Astrocyte (in vitro differentiated cells and primary cell): ENCODE data around the gene SLC39A7. TPM values are rescaled to one million over a fixed set of nuclear protein-coding genes. Genes with fewer than 3 reads are reported as not detected.

Experiments used
- DNase-seq: peaks from one replicate; pipeline ENCODE4 v3.0.0-alpha.2; 2010; ENCODE audit warnings: low read depth
- FAIRE-seq: peaks from 2 replicates; lab custom pipeline; 2011; peaks lifted over from hg19 to GRCh38; lab: Jason Lieb, UNC
- H2AFZ ChIP-seq: 2 replicates; pipeline ENCODE4 v1.6.0; 2012; ENCODE audit warnings: low read depth, low read length, inconsistent platforms
- H3K27ac ChIP-seq: 2 replicates; pipeline ENCODE4 v1.5.1; 2011; ENCODE audit warnings: low read depth, low read length, inconsistent platforms
- H3K27me3 ChIP-seq: 2 replicates; pipeline ENCODE4 v1.6.0; 2011; ENCODE audit warnings: low read length, inconsistent platforms; ENCODE audit not compliant: insufficient read depth
- H3K36me3 ChIP-seq: 2 replicates; pipeline ENCODE4 v1.5.1; 2011; ENCODE audit warnings: low read length, inconsistent platforms; ENCODE audit not compliant: insufficient read depth
- H3K4me1 ChIP-seq: 2 replicates; pipeline ENCODE4 v1.5.1; 2011; ENCODE audit warnings: low read length, inconsistent platforms; ENCODE audit not compliant: insufficient read depth
- H3K4me2 ChIP-seq: 2 replicates; pipeline ENCODE4 v1.6.0; 2012; ENCODE audit warnings: low read length, inconsistent platforms
- H3K4me3 ChIP-seq: 2 replicates; pipeline ENCODE4 v1.5.1; 2011; ENCODE audit warnings: low read depth, mild to moderate bottlenecking, low read length, inconsistent platforms; ENCODE audit not compliant: insufficient read depth
- H3K79me2 ChIP-seq: 2 replicates; pipeline ENCODE4 v1.6.0; 2012; ENCODE audit warnings: mild to moderate bottlenecking, low read length, inconsistent platforms; ENCODE audit not compliant: insufficient read depth
- H3K9ac ChIP-seq: 2 replicates; pipeline ENCODE4 v1.6.0; 2012; ENCODE audit warnings: mild to moderate bottlenecking, low read length, inconsistent platforms
- H3K9me3 ChIP-seq: 2 replicates; pipeline ENCODE4 v1.5.1; 2012; ENCODE audit warnings: low read depth, mild to moderate bottlenecking, low read length, inconsistent platforms; ENCODE audit not compliant: insufficient read depth
- H4K20me1 ChIP-seq: 2 replicates; pipeline ENCODE4 v1.6.0; 2012; ENCODE audit warnings: low read length, inconsistent platforms; ENCODE audit not compliant: insufficient read depth
- H3K27ac Mint-ChIP-seq: one replicate; pipeline ENCODE4 v1.8.0; 2021; ENCODE audit warnings: mild to moderate bottlenecking, mixed read lengths; ENCODE audit not compliant: unreplicated experiment
- H3K27me3 Mint-ChIP-seq: one replicate; pipeline ENCODE4 v1.8.0; 2021; ENCODE audit warnings: low read depth, mixed read lengths; ENCODE audit not compliant: unreplicated experiment
- H3K36me3 Mint-ChIP-seq: one replicate; pipeline ENCODE4 v1.8.0; 2021; ENCODE audit warnings: low read depth, mixed read lengths; ENCODE audit not compliant: unreplicated experiment
- H3K4me1 Mint-ChIP-seq: one replicate; pipeline ENCODE4 v1.8.0; 2021; ENCODE audit warnings: low read depth, mixed read lengths; ENCODE audit not compliant: unreplicated experiment
- H3K4me3 Mint-ChIP-seq: one replicate; pipeline ENCODE4 v1.8.0; 2021; ENCODE audit warnings: mild to moderate bottlenecking, moderate library complexity, mixed read lengths; ENCODE audit not compliant: unreplicated experiment
- H3K9me3 Mint-ChIP-seq: one replicate; pipeline ENCODE4 v1.8.0; 2021; ENCODE audit warnings: mild to moderate bottlenecking, mixed read lengths; ENCODE audit not compliant: unreplicated experiment
- EZH2 ChIP-seq: IDR thresholded peaks from 2 replicates; pipeline ENCODE4 v1.6.1; 2012; ENCODE audit warnings: mild to moderate bottlenecking, low read length, inconsistent platforms; ENCODE audit not compliant: insufficient read depth
- total RNA-seq: library from RNA; stranded (reverse); gene quantifications from 2 replicates; pipeline ENCODE4 v1.2.1, GENCODE V29; 2021
- TF ChIP-seq, protein P1 (sequence below): IDR thresholded peaks from 2 replicates; pipeline ENCODE4 v1.5.1; 2011; ENCODE audit warnings: low read depth, mild to moderate bottlenecking, inconsistent platforms, low read length, moderate library complexity; ENCODE audit not compliant: insufficient read depth

The SLC39A7 gene
- total RNA-seq, 1 donor from 2014 or later = 150 TPM

DNA sequence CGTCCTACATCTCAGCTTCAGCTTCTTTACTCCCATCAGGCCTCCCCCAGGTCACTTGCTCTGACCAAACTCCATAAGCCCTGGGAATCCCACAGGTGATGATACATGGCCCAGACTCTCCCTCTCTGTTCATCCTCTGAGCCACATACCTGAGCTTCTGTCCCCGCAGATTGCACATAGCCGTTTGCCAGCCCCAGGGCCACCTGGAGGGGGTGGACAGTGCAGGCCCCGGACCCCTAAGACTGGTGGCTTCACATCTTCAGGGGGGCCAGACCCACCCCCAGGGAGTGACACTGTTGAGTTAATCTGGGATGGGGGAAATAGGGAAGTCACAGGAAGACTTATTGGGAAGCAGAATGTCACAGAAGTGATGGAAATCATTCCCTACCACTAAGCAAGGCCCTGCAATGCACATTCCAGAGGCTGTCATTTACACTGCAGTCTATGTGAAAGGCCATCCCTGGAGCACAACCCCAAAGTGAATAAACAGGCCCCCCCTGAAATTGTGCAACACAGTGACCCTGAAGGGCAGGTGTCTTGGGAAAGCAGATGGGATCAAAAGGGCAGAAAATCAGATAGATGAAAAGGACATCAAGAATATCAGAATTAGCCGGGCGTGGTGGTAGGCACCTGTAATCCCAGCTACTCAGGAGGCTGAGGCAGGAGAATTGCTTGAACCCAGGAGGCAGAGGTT is 2.4 kb upstream of the SLC39A7 start:
- peak overlapping the region; percentile 91 for H3K4me3 Mint-ChIP-seq
- Histone ChIP-seq H3K27ac (no peak overlapping the region), H3K4me2 (peak overlapping the region; percentile 96), H3K27me3 (no peaks in the 10 kb centered on the region), H3K9ac (peak overlapping the region; percentile 13), H3K9me3 (no peaks in the 10 kb centered on the region), H3K79me2 (peaks cover 61% of the 10 kb centered on the region), H4K20me1 (peaks cover 82% of the 10 kb centered on the region), H3K4me1 (peaks cover 23% of the 10 kb centered on the region), H2AFZ (no peak overlapping the region), H3K36me3 (peaks cover 48% of the 10 kb centered on the region), H3K4me3 (no peak overlapping the region)
- H3K36me3 Mint-ChIP-seq = peaks cover 40% of the 10 kb centered on the region
- no peak for DNase-seq
- no peak for TF ChIP-seq EZH2
- TF ChIP-seq, protein P1, sequence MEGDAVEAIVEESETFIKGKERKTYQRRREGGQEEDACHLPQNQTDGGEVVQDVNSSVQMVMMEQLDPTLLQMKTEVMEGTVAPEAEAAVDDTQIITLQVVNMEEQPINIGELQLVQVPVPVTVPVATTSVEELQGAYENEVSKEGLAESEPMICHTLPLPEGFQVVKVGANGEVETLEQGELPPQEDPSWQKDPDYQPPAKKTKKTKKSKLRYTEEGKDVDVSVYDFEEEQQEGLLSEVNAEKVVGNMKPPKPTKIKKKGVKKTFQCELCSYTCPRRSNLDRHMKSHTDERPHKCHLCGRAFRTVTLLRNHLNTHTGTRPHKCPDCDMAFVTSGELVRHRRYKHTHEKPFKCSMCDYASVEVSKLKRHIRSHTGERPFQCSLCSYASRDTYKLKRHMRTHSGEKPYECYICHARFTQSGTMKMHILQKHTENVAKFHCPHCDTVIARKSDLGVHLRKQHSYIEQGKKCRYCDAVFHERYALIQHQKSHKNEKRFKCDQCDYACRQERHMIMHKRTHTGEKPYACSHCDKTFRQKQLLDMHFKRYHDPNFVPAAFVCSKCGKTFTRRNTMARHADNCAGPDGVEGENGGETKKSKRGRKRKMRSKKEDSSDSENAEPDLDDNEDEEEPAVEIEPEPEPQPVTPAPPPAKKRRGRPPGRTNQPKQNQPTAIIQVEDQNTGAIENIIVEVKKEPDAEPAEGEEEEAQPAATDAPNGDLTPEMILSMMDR = no peak
- H3K4me1 Mint-ChIP-seq = peaks cover 29% of the 10 kb centered on the region
- no peaks in the 10 kb centered on the region for H3K27me3 Mint-ChIP-seq
- H3K27ac Mint-ChIP-seq = peak overlapping the region; percentile 54
- no peaks in the 10 kb centered on the region for H3K9me3 Mint-ChIP-seq
- FAIRE-seq = no peak

DNA sequence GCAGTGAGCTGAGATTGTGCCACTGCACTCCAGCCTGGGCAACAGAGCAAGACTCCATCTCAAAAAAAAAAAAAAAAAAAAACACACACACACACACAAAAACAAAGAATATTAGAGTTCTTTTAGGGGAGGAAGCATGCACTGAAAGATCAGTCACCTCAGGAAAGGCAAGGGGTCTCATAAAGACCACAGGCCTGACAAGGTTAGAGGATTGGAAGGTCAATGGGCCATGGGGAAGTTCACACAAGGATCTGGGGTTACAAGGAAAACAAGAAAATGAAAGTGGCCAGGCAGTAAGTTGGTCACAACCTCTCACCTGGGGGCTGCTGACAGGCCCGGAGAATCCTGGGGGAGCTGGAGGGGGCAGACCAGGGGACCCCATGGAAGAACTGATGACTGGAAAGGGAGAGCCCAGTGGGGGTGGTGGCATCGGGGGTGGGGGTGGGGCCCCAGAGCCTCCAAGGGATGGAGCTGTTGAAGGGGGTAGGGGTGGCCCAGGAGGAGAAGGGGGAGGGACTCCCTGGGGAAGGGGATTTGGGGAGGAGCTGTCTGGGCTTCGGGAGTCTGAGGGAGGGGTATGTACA is 1.7 kb upstream of the SLC39A7 start:
- Mint-ChIP-seq H3K36me3 (peaks cover 46% of the 10 kb centered on the region), H3K27me3 (no peaks in the 10 kb centered on the region), H3K4me1 (peaks cover 33% of the 10 kb centered on the region), H3K4me3 (peak overlapping the region; percentile 91), H3K27ac (peak overlapping the region; percentile 54), H3K9me3 (no peaks in the 10 kb centered on the region)
- Histone ChIP-seq H3K27me3 (no peaks in the 10 kb centered on the region), H2AFZ (no peak overlapping the region), H3K4me1 (peaks cover 28% of the 10 kb centered on the region), H3K79me2 (peaks cover 68% of the 10 kb centered on the region), H3K27ac (no peak overlapping the region), H3K4me3 (peak overlapping the region; percentile 98), H3K36me3 (peaks cover 55% of the 10 kb centered on the region), H3K4me2 (peak overlapping the region; percentile 96), H4K20me1 (peaks cover 83% of the 10 kb centered on the region), H3K9me3 (no peaks in the 10 kb centered on the region), H3K9ac (peak overlapping the region; percentile 100)
- DNase-seq (no peak), FAIRE-seq (no peak)
- TF ChIP-seq, protein P1 = no peak
- TF ChIP-seq EZH2 = no peak
